ENCODE measurements around the gene BTF3.

BTF3 gene

DNA sequence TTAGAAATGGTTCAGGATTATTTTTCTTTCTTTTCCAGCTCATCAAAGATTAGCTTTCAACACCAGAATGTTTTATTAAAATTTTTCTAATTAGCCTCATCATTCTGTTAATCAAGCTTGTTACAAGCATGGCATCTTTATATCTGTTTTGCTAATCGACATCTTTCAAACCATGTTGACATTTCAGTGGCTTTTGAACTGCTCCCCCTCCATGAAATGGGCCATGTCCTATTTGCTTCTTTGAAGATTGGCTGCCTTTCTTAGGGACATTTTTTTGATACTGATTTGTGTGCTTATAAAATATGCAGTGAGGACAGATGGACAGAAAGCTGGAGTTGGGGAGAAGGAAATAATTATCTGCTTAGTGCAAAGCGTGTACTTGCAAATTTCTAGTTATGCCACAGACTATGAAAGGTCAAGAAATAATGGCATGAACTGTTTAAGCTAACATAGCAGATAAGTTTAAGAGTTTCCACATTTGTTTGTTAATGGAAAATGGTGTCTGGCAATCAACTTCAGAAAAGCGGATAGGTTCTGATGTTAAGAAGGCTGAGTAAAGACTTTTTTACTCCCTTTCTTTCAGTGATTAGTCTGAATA, 27.5 kb downstream of the BTF3 start:
- DNase-seq (ENCODE audit: low spot score) = no peak

DNA sequence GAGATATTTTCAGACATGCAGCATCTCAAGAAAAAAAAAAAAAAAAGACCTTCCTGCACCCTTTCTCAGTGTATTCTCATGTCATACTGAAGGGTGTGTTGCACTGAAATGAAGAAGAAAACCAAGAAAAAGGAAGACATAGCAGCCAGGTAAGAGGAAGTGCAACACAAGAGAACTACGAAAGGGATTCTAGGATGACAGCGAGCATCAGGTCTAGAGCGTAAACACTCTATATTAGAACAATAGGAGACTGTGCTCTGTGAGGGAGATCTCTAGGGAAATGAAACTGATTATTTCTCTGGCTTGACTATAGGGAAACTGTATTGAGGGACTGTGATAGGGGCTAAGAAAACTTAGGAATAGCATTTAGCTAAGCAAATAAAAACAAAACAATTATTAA, 30.0 kb downstream of the BTF3 start:
- DNase-seq (ENCODE audit: low spot score) = no peak

DNA sequence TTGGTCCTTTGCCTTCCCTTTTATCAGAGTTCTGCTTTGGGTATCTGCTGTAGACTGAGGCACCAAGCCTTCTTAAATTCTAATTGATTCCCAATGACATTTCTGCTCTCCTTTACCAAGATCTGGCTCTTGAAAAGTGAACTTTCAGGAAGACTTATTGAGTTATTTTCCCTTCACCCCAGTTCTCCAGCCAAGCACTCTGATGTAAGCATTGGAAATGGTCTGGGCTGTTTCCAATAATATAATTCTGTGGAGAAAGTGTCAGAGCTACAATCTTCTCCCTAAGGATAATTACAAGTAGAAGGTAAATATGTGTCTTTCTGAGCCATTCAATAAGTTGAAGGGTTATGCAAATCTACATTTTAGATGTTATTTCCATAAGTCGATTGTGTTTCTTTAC, 30.8 kb downstream of the BTF3 start:
- no peak for DNase-seq (ENCODE audit: low spot score)

- peak; percentile 34 for DNase-seq (ENCODE audit: low spot score)
Observed at GRCh38 chr5:73531356-73531755, 33.1 kb downstream of the BTF3 start.

GRCh38 chr5:73532195-73532594, 34.0 kb downstream of the BTF3 start:
- DNase-seq (ENCODE audit: low spot score) = no peak

DNA sequence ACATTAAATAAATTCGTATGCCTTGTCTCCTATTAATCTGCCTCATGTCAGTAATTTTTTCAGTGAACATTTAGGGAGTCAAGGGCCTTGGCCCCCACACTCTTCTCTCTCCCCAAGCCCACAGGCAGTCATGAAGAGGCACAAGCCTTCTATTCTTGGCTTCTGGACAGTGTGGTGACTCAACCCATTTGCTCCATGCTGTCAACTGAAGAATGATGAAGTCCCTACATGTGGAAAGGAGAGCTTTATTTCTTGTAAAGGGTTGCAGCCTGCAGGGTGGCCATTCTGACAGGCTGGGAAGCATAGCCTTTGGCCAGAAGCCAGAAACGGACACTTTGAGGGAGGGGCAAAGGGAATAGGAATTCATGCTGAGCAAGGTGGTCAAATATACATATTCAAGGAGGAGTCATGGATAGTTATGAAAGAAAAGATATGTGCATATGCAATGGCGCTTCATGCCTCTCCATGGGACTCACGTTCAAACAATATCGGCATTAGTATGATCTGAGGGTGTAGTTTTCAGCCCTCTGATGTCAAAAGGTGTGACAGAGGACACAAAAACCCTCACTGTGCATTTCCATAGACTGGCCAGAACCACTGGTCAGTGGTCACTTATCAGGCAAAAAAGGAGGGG, 35.9 kb downstream of the BTF3 start:
- peak; percentile 33 for DNase-seq (ENCODE audit: low spot score)

DNA sequence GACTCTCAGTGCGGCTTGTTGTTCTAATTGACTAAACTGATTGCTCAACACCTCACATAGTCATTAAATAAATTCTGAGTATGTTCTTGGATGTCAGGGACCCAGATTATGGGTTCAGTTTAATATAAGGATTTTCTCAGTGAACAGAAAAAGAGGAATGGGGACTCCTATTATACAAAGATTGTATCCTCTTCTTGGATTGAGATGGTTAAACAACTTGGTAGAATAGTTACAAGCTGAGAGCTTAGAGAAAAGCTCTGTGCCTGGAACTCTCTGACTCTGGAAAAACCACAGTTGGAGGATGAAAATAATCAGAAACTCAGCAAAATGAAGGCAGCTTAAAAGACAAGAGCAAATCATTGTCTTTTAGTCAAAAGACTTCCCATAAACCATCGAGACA, 36.7 kb downstream of the BTF3 start:
- no peak for DNase-seq (ENCODE audit: low spot score)

GRCh38 chr5:73539730-73540129, 41.5 kb downstream of the BTF3 start:
- no peak for DNase-seq (ENCODE audit: low spot score)

DNA sequence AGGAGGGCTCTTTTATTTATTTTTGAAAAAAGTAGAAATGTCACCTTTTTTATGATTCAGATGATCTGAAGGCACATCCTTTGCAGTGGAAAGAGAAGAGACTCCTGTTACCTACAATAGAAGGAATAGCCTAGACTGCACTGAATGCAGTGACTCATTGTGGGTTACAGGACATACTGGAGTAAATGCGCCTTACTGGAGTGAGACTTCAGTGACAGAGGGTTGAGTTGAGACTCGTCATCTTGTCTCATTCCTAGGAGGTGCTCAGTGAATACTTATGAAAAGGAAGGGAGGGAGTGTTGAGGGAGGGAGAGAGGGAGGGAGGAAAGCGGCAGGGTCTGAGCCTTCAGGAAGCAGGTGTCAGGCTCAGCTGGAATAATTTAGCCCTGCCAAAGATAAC, 42.0 kb downstream of the BTF3 start:
- peak; percentile 75 for DNase-seq (ENCODE audit: low spot score)

DNA sequence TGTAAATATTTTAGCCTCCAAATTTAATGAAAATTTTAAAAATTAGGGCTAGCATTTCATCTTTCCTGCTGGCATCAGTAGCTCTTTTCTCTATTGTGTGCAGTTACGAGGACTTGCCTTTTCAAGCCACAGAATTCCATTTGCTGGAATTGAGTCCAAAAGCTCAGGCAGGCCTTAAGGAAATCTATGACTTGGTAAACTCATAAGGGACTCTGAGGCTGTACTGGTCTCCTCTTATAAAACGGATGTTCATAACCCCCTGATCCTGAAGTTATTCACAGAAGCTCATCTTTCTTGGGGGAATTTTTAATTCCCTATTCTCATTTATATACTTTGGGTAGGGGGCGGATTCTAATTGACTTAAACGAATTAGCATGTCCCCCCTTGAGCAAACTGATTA, 43.8 kb downstream of the BTF3 start:
- DNase-seq (ENCODE audit: low spot score) = no peak

DNA sequence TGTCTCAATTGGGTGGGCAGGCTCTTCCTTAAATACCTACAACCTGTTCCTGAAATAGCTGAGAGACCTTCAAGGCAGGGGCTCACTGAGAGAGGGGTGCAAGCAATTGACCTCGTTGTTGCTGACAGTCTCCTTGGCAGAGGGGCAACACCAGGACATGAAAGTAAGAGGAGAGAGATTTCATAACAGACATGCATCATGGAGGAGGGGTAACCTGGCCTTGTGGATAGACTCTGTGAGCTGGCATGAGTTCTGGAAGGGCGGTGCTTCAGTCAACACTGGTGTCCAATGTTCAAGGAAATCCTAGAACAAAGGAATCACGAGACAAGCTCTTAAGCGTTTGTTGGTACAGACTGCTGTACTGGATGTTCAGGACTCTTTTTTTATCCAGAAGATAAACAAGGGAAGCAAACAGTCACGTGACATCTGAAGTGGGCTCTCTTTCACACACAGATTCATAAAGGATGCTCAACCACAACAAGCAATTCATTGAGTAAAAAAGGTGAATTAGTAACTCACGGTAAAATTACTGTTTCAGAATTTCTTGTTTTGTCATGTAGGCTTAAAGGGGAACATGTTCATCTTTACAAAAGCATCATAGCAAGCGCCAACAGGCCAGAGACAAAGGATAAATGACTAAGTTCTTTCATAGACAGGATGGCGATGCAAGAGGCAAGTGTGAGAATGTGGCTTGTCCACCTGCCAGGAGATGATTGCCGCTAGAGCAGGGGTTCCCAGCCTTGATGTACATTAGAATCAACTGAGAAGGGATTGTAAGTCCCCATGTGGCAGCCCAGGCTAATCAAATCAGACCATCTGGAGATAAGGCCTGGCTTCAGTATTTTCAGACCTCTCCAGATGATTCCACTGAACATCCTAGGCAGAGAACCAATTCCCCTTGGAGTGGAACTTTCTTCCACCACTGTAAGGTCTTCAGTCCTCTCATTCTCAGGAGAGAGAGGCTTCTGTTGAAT, 46.5 kb downstream of the BTF3 start:
- DNase-seq (ENCODE audit: low spot score) = no peak

DNA sequence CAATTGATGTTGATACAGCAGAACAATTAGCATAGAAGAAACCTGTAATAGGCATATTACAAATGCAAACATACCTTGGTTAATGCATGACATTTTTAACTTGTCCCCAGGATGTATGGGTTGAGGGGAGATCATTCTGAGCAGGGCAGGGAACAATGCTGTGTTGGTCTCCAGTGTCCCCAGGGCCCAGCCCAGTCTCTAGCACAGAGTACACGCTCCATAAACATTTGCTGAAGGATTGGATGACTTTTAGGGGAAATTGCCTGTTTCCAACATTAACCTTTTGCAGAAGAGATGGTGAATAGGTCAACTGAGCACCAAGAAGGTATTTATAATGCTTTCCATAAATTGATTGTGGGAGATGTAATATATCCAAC, 47.1 kb downstream of the BTF3 start:
- no peak for DNase-seq (ENCODE audit: low spot score)

- no peak for DNase-seq (ENCODE audit: low spot score)
Observed at GRCh38 chr5:73550016-73550415, 51.8 kb downstream of the BTF3 start.

GRCh38 chr5:73552642-73553041, 54.4 kb downstream of the BTF3 start:
- DNase-seq (ENCODE audit: low spot score) = no peak
